H1 (cell line): ENCODE results near the gene FGR. TPM values are rescaled to one million over a fixed set of nuclear protein-coding genes. Genes with fewer than 3 reads are reported as not detected.

ENCODE experiments used
- SIRT6 ChIP-seq: IDR thresholded peaks from one replicate; pipeline ENCODE4 v1.7.1; 2012; ENCODE audit warnings: low read length, inconsistent platforms
- SP1 ChIP-seq: IDR thresholded peaks from 2 replicates; pipeline ENCODE4 v1.6.1; 2011; ENCODE audit warnings: low read depth, low read length
- polyA plus RNA-seq, 7 experiments: library from polyadenylated mRNA; depleted of rRNA in 3 of 7; stranded (reverse) in 5 of 7; unstranded in 2 of 7; fragments of >200 nt in 5 of 7; fragments of 200-250 nt in 2 of 7; gene quantifications; 1 replicate in 5 of 7; 2 replicates in 1 of 7; 4 replicates in 1 of 7; pipeline versions ENCODE4 v1.2.1 to v1.2.3, GENCODE V29; 2011 to 2013; ENCODE audit warnings: missing spikeins in 2 of 7, mixed read lengths in 2 of 7
- total RNA-seq: library from RNA; stranded (reverse); fragmentation: NEBNext Ultra II Directional; extraction: Animal tissue kit (Norgen Biotek cat#: 25700); gene quantifications from 2 replicates; pipeline ENCODE4 v1.2.1, GENCODE V29; 2021

FGR gene
- total and polyA plus RNA-seq, 2 of the 8 experiments (the other 6 are each of a cell fraction or from before 2014, with no cell fraction given), result 0.22 to 0.95 TPM

DNA sequence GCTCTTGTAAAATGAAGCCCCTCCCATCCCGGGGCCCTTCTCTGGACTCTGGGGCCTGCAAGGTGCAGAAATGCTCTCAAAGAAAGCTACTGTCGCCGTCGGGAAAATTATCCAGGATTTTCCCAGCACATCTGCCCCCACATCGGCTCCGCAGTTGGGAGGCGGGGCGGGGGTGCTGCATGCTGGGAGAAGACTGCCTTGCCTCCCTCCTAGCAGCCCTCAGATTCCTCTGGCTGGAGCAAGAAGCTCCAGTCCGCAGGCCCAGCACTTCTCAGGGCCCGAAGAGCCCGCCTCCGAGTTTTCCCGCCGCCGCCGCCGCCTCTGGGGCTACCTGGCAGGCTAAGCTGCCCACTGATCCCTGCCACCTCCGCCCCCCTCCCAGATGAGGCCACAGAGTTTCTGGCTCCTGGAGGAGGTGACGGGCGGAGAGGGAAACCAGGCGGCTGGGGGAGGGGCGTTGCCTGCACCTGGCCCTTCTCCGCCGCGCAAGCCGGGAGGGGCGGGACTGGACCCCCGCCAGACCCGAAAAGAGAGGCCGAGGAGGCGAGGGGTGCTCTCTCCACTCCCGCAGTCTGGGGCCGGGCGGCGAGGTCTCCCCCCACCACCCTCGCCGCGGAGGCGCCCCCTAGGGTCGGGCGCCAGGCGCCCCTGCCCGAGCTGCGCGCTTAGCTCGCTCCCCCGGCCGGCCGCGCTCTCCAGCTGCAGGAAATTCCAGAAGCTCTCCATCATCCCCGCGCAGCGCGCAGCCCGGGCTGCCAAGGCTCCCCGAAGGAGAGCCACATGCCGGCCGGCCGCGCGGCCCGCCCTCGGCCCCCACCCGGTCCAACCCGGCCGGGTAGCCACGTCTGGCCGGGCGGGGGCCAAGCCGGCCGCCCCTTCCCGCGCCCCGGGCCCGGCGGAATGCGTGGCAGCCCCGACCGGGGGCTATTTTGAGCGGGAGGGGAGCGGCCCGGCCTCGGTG, 59.8 kb downstream of the FGR start (continued):
- TF ChIP-seq SIRT6, result no peak
- peak; percentile 39; the same call in 1 of the 2 replicates for TF ChIP-seq SP1
